OCI-LY1 (cell line): ENCODE measurements around the gene F7.
"Not testable (repeated sequence)": the region's sequence is repeated elsewhere in the genome, so short reads cannot be mapped to it uniquely, and the experiment has no call there.

Experiments
- H2AFZ ChIP-seq: fragments of 200-600 bp; sonication (generic), shearing (Covaris generic); 2 replicates; pipeline ENCODE4 v1.6.0; 2014; ENCODE audit warnings: antibody characterized with exemption, mild to moderate bottlenecking, low read length
- H3F3A ChIP-seq: fragments of 200-600 bp; sonication (generic), shearing (Covaris generic); 2 replicates; pipeline ENCODE4 v1.6.0; 2014; ENCODE audit warnings: mild to moderate bottlenecking, antibody characterized with exemption, low read length, moderate library complexity; ENCODE audit not compliant: insufficient read depth
- H3K27ac ChIP-seq: fragments of 200-600 bp; sonication (generic); 2 replicates; pipeline ENCODE4 v1.5.1; 2014; ENCODE audit warnings: low read length, mixed run types, mild to moderate bottlenecking, low read depth; ENCODE audit not compliant: poor library complexity, severe bottlenecking
- H3K27me3 ChIP-seq: fragments of 200-600 bp; sonication (generic); 2 replicates; pipeline ENCODE4 v1.6.0; 2014; ENCODE audit warnings: antibody characterized with exemption, mild to moderate bottlenecking, low read length, moderate library complexity; ENCODE audit not compliant: insufficient read depth
- H3K36me3 ChIP-seq: fragments of 200-600 bp; sonication (generic); 2 replicates; pipeline ENCODE4 v1.6.1; 2014; ENCODE audit warnings: mild to moderate bottlenecking, antibody characterized with exemption, low read length, moderate library complexity, mixed read lengths; ENCODE audit not compliant: insufficient read depth
- H3K4me1 ChIP-seq: fragments of 200-600 bp; sonication (generic); 2 replicates; pipeline ENCODE4 v1.5.1; 2014; ENCODE audit warnings: mild to moderate bottlenecking, low read length, moderate library complexity; ENCODE audit not compliant: insufficient read depth, severe bottlenecking
- H3K4me2 ChIP-seq: fragments of 200-600 bp; sonication (generic), shearing (Covaris generic); 2 replicates; pipeline ENCODE4 v1.6.1; 2014; ENCODE audit warnings: low read length
- H3K4me3 ChIP-seq: fragments of 200-600 bp; sonication (generic); 2 replicates; pipeline ENCODE4 v1.5.1; 2014; ENCODE audit warnings: low read length, low read depth, mild to moderate bottlenecking, mixed read lengths; ENCODE audit not compliant: poor library complexity, severe bottlenecking
- H3K79me2 ChIP-seq: fragments of 200-600 bp; shearing (Covaris generic); 2 replicates; pipeline ENCODE4 v1.6.1; 2016; ENCODE audit warnings: mixed run types, low read length, mixed read lengths; ENCODE audit not compliant: insufficient read depth
- H3K9ac ChIP-seq: fragments of 200-600 bp; sonication (generic), shearing (Covaris generic); 2 replicates; pipeline ENCODE4 v1.6.1; 2014; ENCODE audit warnings: mild to moderate bottlenecking, low read length, mixed read lengths
- H3K9me2 ChIP-seq: fragments of 200-600 bp; sonication (generic), shearing (Covaris generic); 2 replicates; pipeline ENCODE4 v1.6.1; 2014; ENCODE audit warnings: low read depth, mild to moderate bottlenecking, low read length, mixed read lengths
- H3K9me3 ChIP-seq: fragments of 200-600 bp; shearing (Covaris generic); 2 replicates; pipeline ENCODE4 v1.6.1; 2014; ENCODE audit warnings: low read length, mixed read lengths
- H4K20me1 ChIP-seq: fragments of 200-600 bp; sonication (generic), shearing (Covaris generic); 2 replicates; pipeline ENCODE4 v1.6.0; 2016; ENCODE audit warnings: mild to moderate bottlenecking, low read length; ENCODE audit not compliant: insufficient read depth
- EZH2 ChIP-seq: fragments of 200-600 bp; sonication (generic), shearing (Covaris generic); IDR thresholded peaks from 2 replicates; pipeline ENCODE4 v1.8.0; 2017; ENCODE audit warnings: borderline replicate concordance, mixed run types, mild to moderate bottlenecking, antibody characterized with exemption, low read length, moderate library complexity, mixed read lengths
- TF ChIP-seq, protein P1 (sequence below): fragments of 200-600 bp; sonication (generic), shearing (Covaris generic); IDR thresholded peaks from 2 replicates; pipeline ENCODE4 v1.5.1; 2017; ENCODE audit warnings: mild to moderate bottlenecking, antibody characterized with exemption, low read length, moderate library complexity, mixed read lengths

F7 gene

DNA sequence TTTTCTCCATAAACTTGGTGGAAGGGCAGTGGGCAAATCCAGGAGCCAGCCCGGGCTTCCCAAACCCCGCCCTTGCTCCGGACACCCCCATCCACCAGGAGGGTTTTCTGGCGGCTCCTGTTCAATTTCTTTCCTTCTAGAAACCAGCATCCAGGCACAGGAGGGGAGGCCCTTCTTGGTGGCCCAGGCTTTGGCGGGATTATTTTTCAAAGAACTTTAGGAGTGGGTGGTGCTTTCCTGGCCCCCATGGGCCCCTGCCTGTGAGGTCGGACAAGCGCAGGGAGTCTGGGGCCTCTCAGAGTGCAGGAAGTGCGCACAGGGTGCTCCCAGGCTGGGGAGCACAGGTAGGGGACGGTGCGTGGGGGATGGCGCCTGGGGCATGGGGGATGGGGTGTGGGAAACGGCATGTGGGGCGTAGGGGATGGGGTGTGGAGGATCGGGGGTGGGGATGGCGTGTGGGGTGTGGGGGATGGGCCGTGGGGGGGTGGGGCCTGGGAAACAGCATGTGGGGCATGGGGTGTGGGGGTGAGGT, 396 bp downstream of the F7 start:
- no peaks in the 10 kb centered on the region; the same call in 1 of the 2 replicates for H3K27me3 ChIP-seq
- H3K27ac ChIP-seq: no peak overlapping the region
- H4K20me1 ChIP-seq: no peaks in the 10 kb centered on the region
- H3K79me2 ChIP-seq: no peaks in the 10 kb centered on the region
- no peak overlapping the region for H3K4me2 ChIP-seq
- no peak overlapping the region for H3K4me3 ChIP-seq
- H3K4me1 ChIP-seq: no peaks in the 10 kb centered on the region
- H3F3A ChIP-seq: no peaks in the 10 kb centered on the region
- no peak overlapping the region for H2AFZ ChIP-seq
- no peaks in the 10 kb centered on the region for H3K36me3 ChIP-seq
- no peaks in the 10 kb centered on the region for H3K9me2 ChIP-seq
- H3K9ac ChIP-seq: no peak overlapping the region
- no peak for TF ChIP-seq EZH2
- no peaks in the 10 kb centered on the region for H3K9me3 ChIP-seq

DNA sequence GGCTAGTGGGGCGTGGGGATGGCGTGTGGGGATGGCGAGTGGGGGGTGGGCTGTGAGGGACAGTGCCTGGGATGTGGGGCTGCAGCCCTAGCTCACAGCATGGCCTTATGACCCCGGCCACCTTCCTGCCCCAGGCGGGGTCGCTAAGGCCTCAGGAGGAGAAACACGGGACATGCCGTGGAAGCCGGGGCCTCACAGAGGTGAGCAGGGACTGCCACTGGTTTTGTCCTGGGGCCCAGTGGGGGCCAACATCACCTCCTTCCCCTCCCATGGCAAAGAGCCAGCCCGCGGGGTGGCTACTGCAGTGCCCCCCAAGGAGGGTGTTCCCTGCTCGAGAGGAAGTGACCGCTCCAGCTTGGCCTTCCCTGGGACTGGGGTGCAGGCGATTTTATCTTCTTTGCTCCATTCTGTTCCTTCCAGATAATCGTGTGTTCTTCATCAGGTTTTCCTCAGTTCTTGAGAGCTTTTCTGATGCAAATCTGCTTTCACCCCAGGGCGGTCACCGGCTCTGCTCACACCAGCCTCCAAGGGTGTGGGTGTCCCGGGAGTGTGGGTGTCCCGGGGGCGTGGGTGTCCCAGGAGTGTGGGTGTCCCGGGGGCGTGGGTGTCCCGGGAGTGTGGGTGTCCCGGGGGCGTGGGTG, 1.2 kb downstream of the F7 start:
- Histone ChIP-seq H2AFZ (no peak overlapping the region), H3F3A (no peaks in the 10 kb centered on the region), H3K79me2 (no peaks in the 10 kb centered on the region), H3K9ac (no peak overlapping the region), H3K27ac (no peak overlapping the region), H3K4me1 (no peaks in the 10 kb centered on the region), H3K4me2 (no peak overlapping the region), H3K9me3 (no peaks in the 10 kb centered on the region), H3K4me3 (no peak overlapping the region), H4K20me1 (no peaks in the 10 kb centered on the region), H3K9me2 (no peaks in the 10 kb centered on the region), H3K36me3 (no peaks in the 10 kb centered on the region), H3K27me3 (no peaks in the 10 kb centered on the region; the same call in 1 of the 2 replicates)
- TF ChIP-seq EZH2: no peak
- TF ChIP-seq, protein P1, sequence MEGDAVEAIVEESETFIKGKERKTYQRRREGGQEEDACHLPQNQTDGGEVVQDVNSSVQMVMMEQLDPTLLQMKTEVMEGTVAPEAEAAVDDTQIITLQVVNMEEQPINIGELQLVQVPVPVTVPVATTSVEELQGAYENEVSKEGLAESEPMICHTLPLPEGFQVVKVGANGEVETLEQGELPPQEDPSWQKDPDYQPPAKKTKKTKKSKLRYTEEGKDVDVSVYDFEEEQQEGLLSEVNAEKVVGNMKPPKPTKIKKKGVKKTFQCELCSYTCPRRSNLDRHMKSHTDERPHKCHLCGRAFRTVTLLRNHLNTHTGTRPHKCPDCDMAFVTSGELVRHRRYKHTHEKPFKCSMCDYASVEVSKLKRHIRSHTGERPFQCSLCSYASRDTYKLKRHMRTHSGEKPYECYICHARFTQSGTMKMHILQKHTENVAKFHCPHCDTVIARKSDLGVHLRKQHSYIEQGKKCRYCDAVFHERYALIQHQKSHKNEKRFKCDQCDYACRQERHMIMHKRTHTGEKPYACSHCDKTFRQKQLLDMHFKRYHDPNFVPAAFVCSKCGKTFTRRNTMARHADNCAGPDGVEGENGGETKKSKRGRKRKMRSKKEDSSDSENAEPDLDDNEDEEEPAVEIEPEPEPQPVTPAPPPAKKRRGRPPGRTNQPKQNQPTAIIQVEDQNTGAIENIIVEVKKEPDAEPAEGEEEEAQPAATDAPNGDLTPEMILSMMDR: no peak

DNA sequence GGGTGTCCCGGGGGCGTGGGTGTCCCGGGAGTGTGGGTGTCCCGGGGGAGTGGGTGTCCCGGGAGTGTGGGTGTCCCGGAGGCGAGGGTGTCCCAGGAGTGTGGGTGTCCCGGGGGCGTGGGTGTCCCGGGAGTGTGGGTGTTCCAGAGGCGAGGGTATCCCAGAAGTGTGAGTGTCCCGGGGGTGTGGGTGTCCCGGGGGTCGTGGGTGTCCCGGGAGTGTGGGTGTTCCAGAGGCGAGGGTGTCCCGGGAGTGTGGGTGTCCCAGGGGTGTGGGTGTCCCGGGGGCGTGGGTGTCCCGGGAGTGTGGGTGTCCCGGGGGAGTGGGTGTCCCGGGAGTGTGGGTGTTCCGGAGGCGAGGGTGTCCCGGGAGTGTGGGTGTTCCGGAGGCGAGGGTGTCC, 2.9 kb downstream of the F7 start:
- not testable (repeated sequence) for H3K9me2 ChIP-seq, H4K20me1 ChIP-seq, H3K4me3 ChIP-seq, H3F3A ChIP-seq, H3K79me2 ChIP-seq, H3K27ac ChIP-seq, H2AFZ ChIP-seq, H3K4me1 ChIP-seq, H3K36me3 ChIP-seq, H3K4me2 ChIP-seq, H3K9ac ChIP-seq, H3K9me3 ChIP-seq, H3K27me3 ChIP-seq

GRCh38 chr13:113109151-113110047, 3.8 kb downstream of the F7 start:
- Histone ChIP-seq H3K4me3 (no peak overlapping the region), H3K9ac (no peak overlapping the region), H3F3A (no peaks in the 10 kb centered on the region), H2AFZ (no peak overlapping the region), H3K4me2 (no peak overlapping the region), H3K4me1 (no peaks in the 10 kb centered on the region), H4K20me1 (no peaks in the 10 kb centered on the region), H3K9me3 (no peaks in the 10 kb centered on the region), H3K27ac (no peak overlapping the region), H3K9me2 (no peaks in the 10 kb centered on the region), H3K79me2 (no peaks in the 10 kb centered on the region), H3K36me3 (no peaks in the 10 kb centered on the region), H3K27me3 (no peaks in the 10 kb centered on the region)
- TF ChIP-seq EZH2: no peak
- TF ChIP-seq, protein P1: no peak
